NCI-H2107 treated with DMSO at 0.1 percent for 48 hours (cell line): ENCODE data around the gene EIF3M.

ENCODE experiments used
- DNase-seq: peaks from one replicate; lab custom pipeline; 2025; ENCODE audit not compliant: unreplicated experiment; lab: John Stamatoyannopoulos, UW

The EIF3M gene

GRCh38 chr11:32583459-32584271 is at the start of gene EIF3M:
Gene EIF3M, plus strand, starts transcription at chr11:32583831. Its CDS starts 57 bp downstream, at chr11:32583888.
- peak; percentile 82 for DNase-seq

GRCh38 chr11:32538804-32539203 is 44.8 kb upstream of the EIF3M start:
- DNase-seq = no peak

GRCh38 chr11:32549611-32550187 is 33.9 kb upstream of the EIF3M start:
- no peak for DNase-seq

GRCh38 chr11:32550207-32550606 is 33.4 kb upstream of the EIF3M start:
- DNase-seq = no peak

GRCh38 chr11:32555091-32555490 is 28.5 kb upstream of the EIF3M start:
- no peak for DNase-seq

- DNase-seq = no peak
Observed at GRCh38 chr11:32555895-32556294, 27.7 kb upstream of the EIF3M start.

- no peak for DNase-seq
Observed at GRCh38 chr11:32561835-32562234, 21.8 kb upstream of the EIF3M start.

GRCh38 chr11:32562839-32563599 is 20.6 kb upstream of the EIF3M start:
- no peak for DNase-seq

GRCh38 chr11:32563600-32563959 is 20.1 kb upstream of the EIF3M start:
- no peak for DNase-seq

GRCh38 chr11:32566517-32566916 is 17.1 kb upstream of the EIF3M start:
- DNase-seq = no peak

- DNase-seq = no peak
Observed at GRCh38 chr11:32567154-32567553, 16.5 kb upstream of the EIF3M start.

- no peak for DNase-seq
Observed at GRCh38 chr11:32569313-32569881, 14.2 kb upstream of the EIF3M start.

GRCh38 chr11:32571039-32571438 is 12.6 kb upstream of the EIF3M start:
- DNase-seq = no peak

GRCh38 chr11:32573228-32573627 is 10.4 kb upstream of the EIF3M start:
- no peak for DNase-seq

- no peak for DNase-seq
Observed at GRCh38 chr11:32574421-32574820, 9.2 kb upstream of the EIF3M start.

- no peak for DNase-seq
Observed at GRCh38 chr11:32575070-32575469, 8.6 kb upstream of the EIF3M start.

- DNase-seq = no peak
Observed at GRCh38 chr11:32576456-32576855, 7.2 kb upstream of the EIF3M start.

GRCh38 chr11:32580967-32581366 is 2.7 kb upstream of the EIF3M start:
- no peak for DNase-seq

GRCh38 chr11:32581556-32581955 is 2.1 kb upstream of the EIF3M start:
- no peak for DNase-seq

GRCh38 chr11:32584921-32585320 is 1.3 kb downstream of the EIF3M start:
- DNase-seq = no peak

- DNase-seq = no peak
Observed at GRCh38 chr11:32586576-32587190, 3.1 kb downstream of the EIF3M start.
